Endodermal cell (in vitro differentiated cells): Measurements from ENCODE around the gene LRRC7. TPM values are rescaled to one million over a fixed set of nuclear protein-coding genes. Genes with fewer than 3 reads are reported as not detected.

ENCODE experiments used
- DNase-seq: peaks from one replicate; pipeline ENCODE4 v3.0.0-alpha.2; 2017
- H3K27ac ChIP-seq: 2 replicates; pipeline ENCODE4 v1.5.1; 2013; ENCODE audit warnings: mild to moderate bottlenecking, low read depth, low read length, moderate library complexity
- H3K27me3 ChIP-seq: 2 replicates; pipeline ENCODE4 v1.6.1; 2013; ENCODE audit warnings: mild to moderate bottlenecking, low read length, moderate library complexity; ENCODE audit not compliant: insufficient read depth, control insufficient read depth, poor library complexity, severe bottlenecking
- H3K36me3 ChIP-seq: 2 replicates; pipeline ENCODE4 v1.7.0; 2013; ENCODE audit warnings: mild to moderate bottlenecking, low read length, moderate library complexity; ENCODE audit not compliant: control insufficient read depth, insufficient read depth
- H3K4me1 ChIP-seq: one replicate; pipeline ENCODE4 v1.7.0; 2013; ENCODE audit warnings: low read length; ENCODE audit not compliant: control insufficient read depth, insufficient read depth
- H3K4me3 ChIP-seq: 2 replicates; pipeline ENCODE4 v1.5.1; 2013; ENCODE audit warnings: mild to moderate bottlenecking, low read length, moderate library complexity
- H3K9ac ChIP-seq: 2 replicates; pipeline ENCODE4 v1.6.1; 2013; ENCODE audit warnings: mild to moderate bottlenecking, low read length, moderate library complexity; ENCODE audit not compliant: poor library complexity, severe bottlenecking; ENCODE audit errors: extremely low read depth
- H3K9me3 ChIP-seq: 2 replicates; pipeline ENCODE4 v1.6.1; 2013; ENCODE audit warnings: mild to moderate bottlenecking, low read length, moderate library complexity; ENCODE audit not compliant: control insufficient read depth
- H3K27ac Mint-ChIP-seq: 2 replicates; pipeline ENCODE4 v1.8.0; 2020; ENCODE audit warnings: mixed read lengths
- H3K27me3 Mint-ChIP-seq: 2 replicates; pipeline ENCODE4 v1.8.0; 2021; ENCODE audit warnings: mild to moderate bottlenecking, mixed read lengths; ENCODE audit not compliant: insufficient read depth
- H3K36me3 Mint-ChIP-seq: 2 replicates; pipeline ENCODE4 v1.8.0; 2020; ENCODE audit warnings: low read depth, mixed read lengths
- H3K4me1 Mint-ChIP-seq: 2 replicates; pipeline ENCODE4 v1.8.0; 2020; ENCODE audit warnings: mixed read lengths
- H3K4me3 Mint-ChIP-seq: 2 replicates; pipeline ENCODE4 v1.8.0; 2020; ENCODE audit warnings: mild to moderate bottlenecking, moderate library complexity, mixed read lengths
- H3K9me3 Mint-ChIP-seq: 2 replicates; pipeline ENCODE4 v1.8.0; 2020; ENCODE audit warnings: mild to moderate bottlenecking, mixed read lengths
- WGBS, 2 experiments: methylation state at CpG; one replicate each; pipeline versions ENCODE4 v1.1.5 to v1.1.7; 2013; ENCODE audit warnings: missing lambda C conversion rate in 2 of 2, mixed read lengths in 1 of 2; ENCODE audit not compliant: insufficient coverage in 1 of 2, insufficient read length in 1 of 2; 5-methylcytosine and 5-hydroxymethylcytosine counted together
- total RNA-seq, 2 donors: library from RNA; stranded (reverse); fragmentation: NEBNext Ultra II Directional in 1 of 2; extraction: Animal tissue kit (Norgen Biotek cat#: 25700) in 1 of 2; gene quantifications; 2 replicates in 1 of 2; 3 replicates in 1 of 2; pipeline ENCODE4 v1.2.1, GENCODE V29; 2021
- TF ChIP-seq, protein P1 (sequence below): fragments of 200-600 bp; sonication (generic); conservative IDR thresholded peaks from 2 replicates; pipeline ENCODE4 v1.5.0; 2021; ENCODE audit warnings: antibody characterized with exemption, mild to moderate bottlenecking

The LRRC7 gene
- total RNA-seq, 2 donors from 2014 or later = 1.4 to 2.2 TPM

DNA sequence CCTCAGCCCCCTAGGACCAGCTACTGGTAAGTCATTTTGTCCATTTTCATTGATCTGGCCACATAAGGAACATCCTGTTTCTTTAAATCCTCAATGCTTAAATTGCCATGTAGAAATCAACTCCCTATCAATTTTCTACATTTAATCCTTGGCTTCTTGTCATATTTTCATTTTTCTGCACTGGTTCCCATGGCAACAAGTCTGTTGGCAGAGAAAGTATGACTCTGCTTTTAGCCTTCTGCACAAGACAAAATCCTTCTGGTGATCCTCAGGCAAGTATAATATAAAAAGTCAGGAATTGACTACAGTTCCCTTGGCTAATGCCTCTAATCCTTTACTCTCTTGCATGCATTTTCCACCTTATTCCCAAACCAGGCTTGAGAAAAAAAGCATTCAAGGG is 572.6 kb downstream of the LRRC7 start:
- Mint-ChIP-seq H3K27me3 (no peaks in the 10 kb centered on the region), H3K4me1 (peaks cover 51% of the 10 kb centered on the region)
- no peaks in the 10 kb centered on the region for H3K9me3 ChIP-seq

DNA sequence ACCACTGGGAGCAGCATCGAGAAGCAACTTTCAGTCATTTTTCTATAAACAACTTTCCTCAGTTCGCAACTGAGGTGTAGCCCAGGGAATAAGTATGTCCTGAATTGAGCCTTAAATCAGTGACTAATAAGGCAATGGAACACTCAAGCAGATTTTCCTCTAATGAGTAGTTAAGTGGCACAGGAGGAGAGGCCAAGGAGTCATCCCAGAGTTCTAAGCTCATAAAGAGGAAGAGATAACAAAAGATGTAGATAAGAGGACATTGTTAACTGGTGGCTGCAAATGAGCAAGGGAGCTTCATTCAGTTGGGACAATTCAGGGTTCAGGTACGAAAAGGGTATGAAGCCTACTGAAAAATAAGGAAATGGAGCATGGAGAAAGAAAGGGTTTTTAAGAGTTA is 573.2 kb downstream of the LRRC7 start:
- Histone ChIP-seq H3K4me1 (peaks cover 25% of the 10 kb centered on the region), H3K9me3 (no peaks in the 10 kb centered on the region), H3K4me3 (peak overlapping the region; percentile 48), H3K27me3 (no peaks in the 10 kb centered on the region), H3K27ac (no peak overlapping the region), H3K9ac (no peak overlapping the region), H3K36me3 (peaks cover 10% of the 10 kb centered on the region)
- Mint-ChIP-seq H3K27me3 (no peaks in the 10 kb centered on the region), H3K9me3 (no peaks in the 10 kb centered on the region), H3K4me3 (no peak overlapping the region), H3K4me1 (peaks cover 51% of the 10 kb centered on the region), H3K36me3 (no peaks in the 10 kb centered on the region), H3K27ac (peak overlapping the region; percentile 18)
- peak; percentile 50 for DNase-seq
- TF ChIP-seq, protein P1, sequence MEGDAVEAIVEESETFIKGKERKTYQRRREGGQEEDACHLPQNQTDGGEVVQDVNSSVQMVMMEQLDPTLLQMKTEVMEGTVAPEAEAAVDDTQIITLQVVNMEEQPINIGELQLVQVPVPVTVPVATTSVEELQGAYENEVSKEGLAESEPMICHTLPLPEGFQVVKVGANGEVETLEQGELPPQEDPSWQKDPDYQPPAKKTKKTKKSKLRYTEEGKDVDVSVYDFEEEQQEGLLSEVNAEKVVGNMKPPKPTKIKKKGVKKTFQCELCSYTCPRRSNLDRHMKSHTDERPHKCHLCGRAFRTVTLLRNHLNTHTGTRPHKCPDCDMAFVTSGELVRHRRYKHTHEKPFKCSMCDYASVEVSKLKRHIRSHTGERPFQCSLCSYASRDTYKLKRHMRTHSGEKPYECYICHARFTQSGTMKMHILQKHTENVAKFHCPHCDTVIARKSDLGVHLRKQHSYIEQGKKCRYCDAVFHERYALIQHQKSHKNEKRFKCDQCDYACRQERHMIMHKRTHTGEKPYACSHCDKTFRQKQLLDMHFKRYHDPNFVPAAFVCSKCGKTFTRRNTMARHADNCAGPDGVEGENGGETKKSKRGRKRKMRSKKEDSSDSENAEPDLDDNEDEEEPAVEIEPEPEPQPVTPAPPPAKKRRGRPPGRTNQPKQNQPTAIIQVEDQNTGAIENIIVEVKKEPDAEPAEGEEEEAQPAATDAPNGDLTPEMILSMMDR = peak; percentile 51
- WGBS, 2 experiments = 61 to 74% methylated on average over 2 to 3 of the region's 3 CpGs

More for the DNA sequence above, 572.6 kb downstream of the LRRC7 start:
- H3K27ac ChIP-seq = no peak overlapping the region
- H3K36me3 ChIP-seq = peaks cover 7% of the 10 kb centered on the region
- Mint-ChIP-seq H3K27ac (no peak overlapping the region), H3K9me3 (no peaks in the 10 kb centered on the region), H3K4me3 (no peak overlapping the region), H3K36me3 (no peaks in the 10 kb centered on the region)
- H3K4me3 ChIP-seq = peak overlapping the region; percentile 41
- H3K4me1 ChIP-seq = peaks cover 25% of the 10 kb centered on the region
- DNase-seq = no peak
- H3K27me3 ChIP-seq = no peaks in the 10 kb centered on the region
- no peak overlapping the region for H3K9ac ChIP-seq
- TF ChIP-seq, protein P1 = no peak

DNA sequence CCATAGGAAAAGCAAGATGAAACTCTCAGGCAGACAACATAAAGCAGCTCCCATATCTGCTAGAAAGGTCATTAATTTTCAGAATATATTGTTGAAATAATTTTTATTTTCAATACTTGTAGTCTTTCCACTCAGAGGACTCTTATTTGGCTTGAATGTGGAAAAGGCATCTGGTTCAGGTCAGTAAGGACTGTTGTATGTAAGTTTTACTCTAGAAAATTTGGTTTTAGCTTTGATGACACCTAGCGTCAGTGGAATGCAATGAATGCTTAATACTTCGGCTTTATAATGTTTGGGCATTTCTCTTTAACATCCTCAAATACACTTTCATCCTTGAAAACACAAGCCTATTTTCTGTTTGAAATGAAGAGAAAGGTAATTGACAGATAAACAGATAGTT is 574.4 kb downstream of the LRRC7 start:
- no peak for DNase-seq
- Mint-ChIP-seq H3K27me3 (no peaks in the 10 kb centered on the region), H3K4me3 (no peak overlapping the region), H3K4me1 (peaks cover 49% of the 10 kb centered on the region), H3K36me3 (peaks cover 2% of the 10 kb centered on the region), H3K27ac (no peak overlapping the region), H3K9me3 (no peaks in the 10 kb centered on the region)
- Histone ChIP-seq H3K36me3 (peaks cover 17% of the 10 kb centered on the region), H3K9ac (no peak overlapping the region), H3K4me3 (no peak overlapping the region), H3K27ac (no peak overlapping the region), H3K27me3 (no peaks in the 10 kb centered on the region), H3K9me3 (no peaks in the 10 kb centered on the region), H3K4me1 (peaks cover 24% of the 10 kb centered on the region)
- WGBS, 2 experiments = no CpG with 5 or more reads among the region's 2 CpGs
- TF ChIP-seq, protein P1 = peak; percentile 62
